Measurements from ENCODE around the gene ATCAY.
"Not testable (repeated sequence)": the region's sequence is repeated elsewhere in the genome, so short reads cannot be mapped to it uniquely, and the experiment has no call there.

The ATCAY gene

GRCh38 chr19:3882041-3882384 lies 1.5 kb downstream of the ATCAY start:
- no peaks in the 10 kb centered on the region for H3K36me3 ChIP-seq (ENCODE audit: insufficient read depth, low read length)
- no peaks in the 10 kb centered on the region for H3K9me3 ChIP-seq (ENCODE audit: low read length)
- H3K27ac ChIP-seq (ENCODE audit: low read depth, low read length): no peak overlapping the region
- peaks cover 0 to 38% of the 10 kb centered on the region in 2 donors for H3K27me3 ChIP-seq (ENCODE audit: control insufficient read depth in 1 of 2, insufficient read depth in 2 of 2, low read length in 2 of 2)
- no peaks in the 10 kb centered on the region for H3K4me1 ChIP-seq (ENCODE audit: insufficient read depth, low read length)
- no peak overlapping the region for H3K9ac ChIP-seq (ENCODE audit: low read length)
- no peak overlapping the region for H3K4me3 ChIP-seq (ENCODE audit: low read depth in 1 of 2, low read length in 2 of 2)

- Histone ChIP-seq H3K36me3 (ENCODE audit: insufficient read depth, low read length) (no peaks in the 10 kb centered on the region), H3K9me3 (ENCODE audit: low read length) (no peaks in the 10 kb centered on the region), H3K9ac (ENCODE audit: low read length) (no peak overlapping the region), H3K27me3 (ENCODE audit: control insufficient read depth in 1 of 2, insufficient read depth in 2 of 2, low read length in 2 of 2) (no peaks in the 10 kb centered on the region), H3K4me1 (ENCODE audit: insufficient read depth, low read length) (no peaks in the 10 kb centered on the region), H3K4me3 (ENCODE audit: low read depth in 1 of 2, low read length in 2 of 2) (no peak overlapping the region), H3K27ac (ENCODE audit: low read depth, low read length) (no peak overlapping the region)
These were observed 10.1 kb downstream of the ATCAY start for GRCh38 chr19:3890591-3890990.

- Histone ChIP-seq H3K4me1 (ENCODE audit: insufficient read depth, low read length) (no peaks in the 10 kb centered on the region), H3K9ac (ENCODE audit: low read length) (no peak overlapping the region), H3K27me3 (ENCODE audit: control insufficient read depth in 1 of 2, insufficient read depth in 2 of 2, low read length in 2 of 2) (no peaks in the 10 kb centered on the region), H3K9me3 (ENCODE audit: low read length) (no peaks in the 10 kb centered on the region), H3K4me3 (ENCODE audit: low read depth in 1 of 2, low read length in 2 of 2) (no peak overlapping the region), H3K27ac (ENCODE audit: low read depth, low read length) (no peak overlapping the region), H3K36me3 (ENCODE audit: insufficient read depth, low read length) (no peaks in the 10 kb centered on the region)
These were observed 13.2 kb downstream of the ATCAY start for GRCh38 chr19:3893509-3894179.

- not testable (repeated sequence) for H3K36me3 ChIP-seq (ENCODE audit: insufficient read depth, low read length); H3K4me1 ChIP-seq (ENCODE audit: insufficient read depth, low read length); H3K9ac ChIP-seq (ENCODE audit: low read length); H3K27me3 ChIP-seq (ENCODE audit: control insufficient read depth in 1 of 2, insufficient read depth in 2 of 2, low read length in 2 of 2); H3K27ac ChIP-seq (ENCODE audit: low read depth, low read length); H3K9me3 ChIP-seq (ENCODE audit: low read length); H3K4me3 ChIP-seq (ENCODE audit: low read depth in 1 of 2, low read length in 2 of 2)
These were observed 14.5 kb downstream of the ATCAY start for GRCh38 chr19:3894959-3895358.

GRCh38 chr19:3895788-3896187 lies 15.3 kb downstream of the ATCAY start:
- no peaks in the 10 kb centered on the region for H3K27me3 ChIP-seq (ENCODE audit: control insufficient read depth in 1 of 2, insufficient read depth in 2 of 2, low read length in 2 of 2)
- H3K9ac ChIP-seq (ENCODE audit: low read length): no peak overlapping the region
- no peak overlapping the region for H3K4me3 ChIP-seq (ENCODE audit: low read depth in 1 of 2, low read length in 2 of 2)
- no peaks in the 10 kb centered on the region for H3K9me3 ChIP-seq (ENCODE audit: low read length)
- no peak overlapping the region for H3K27ac ChIP-seq (ENCODE audit: low read depth, low read length)
- no peaks in the 10 kb centered on the region for H3K36me3 ChIP-seq (ENCODE audit: insufficient read depth, low read length)
- no peaks in the 10 kb centered on the region for H3K4me1 ChIP-seq (ENCODE audit: insufficient read depth, low read length)

GRCh38 chr19:3897936-3898335 lies 17.5 kb downstream of the ATCAY start:
- Histone ChIP-seq H3K9me3 (ENCODE audit: low read length) (no peaks in the 10 kb centered on the region), H3K27me3 (ENCODE audit: control insufficient read depth in 1 of 2, insufficient read depth in 2 of 2, low read length in 2 of 2) (no peaks in the 10 kb centered on the region), H3K4me3 (ENCODE audit: low read depth in 1 of 2, low read length in 2 of 2) (no peak overlapping the region), H3K4me1 (ENCODE audit: insufficient read depth, low read length) (no peaks in the 10 kb centered on the region), H3K9ac (ENCODE audit: low read length) (no peak overlapping the region), H3K27ac (ENCODE audit: low read depth, low read length) (no peak overlapping the region), H3K36me3 (ENCODE audit: insufficient read depth, low read length) (no peaks in the 10 kb centered on the region)

- Histone ChIP-seq H3K36me3 (ENCODE audit: insufficient read depth, low read length) (no peaks in the 10 kb centered on the region), H3K9ac (ENCODE audit: low read length) (no peak overlapping the region), H3K4me3 (ENCODE audit: low read depth in 1 of 2, low read length in 2 of 2) (no peak overlapping the region), H3K4me1 (ENCODE audit: insufficient read depth, low read length) (no peaks in the 10 kb centered on the region), H3K9me3 (ENCODE audit: low read length) (no peaks in the 10 kb centered on the region), H3K27ac (ENCODE audit: low read depth, low read length) (no peak overlapping the region), H3K27me3 (ENCODE audit: control insufficient read depth in 1 of 2, insufficient read depth in 2 of 2, low read length in 2 of 2) (no peaks in the 10 kb centered on the region)
These were observed 17.9 kb downstream of the ATCAY start for GRCh38 chr19:3898426-3898825.

- Histone ChIP-seq H3K4me1 (ENCODE audit: insufficient read depth, low read length) (no peaks in the 10 kb centered on the region), H3K9ac (ENCODE audit: low read length) (no peak overlapping the region), H3K27me3 (ENCODE audit: control insufficient read depth in 1 of 2, insufficient read depth in 2 of 2, low read length in 2 of 2) (no peaks in the 10 kb centered on the region), H3K36me3 (ENCODE audit: insufficient read depth, low read length) (no peaks in the 10 kb centered on the region), H3K27ac (ENCODE audit: low read depth, low read length) (no peak overlapping the region), H3K4me3 (ENCODE audit: low read depth in 1 of 2, low read length in 2 of 2) (no peak overlapping the region), H3K9me3 (ENCODE audit: low read length) (no peaks in the 10 kb centered on the region)
These were observed 19.2 kb downstream of the ATCAY start for GRCh38 chr19:3899531-3900294.

GRCh38 chr19:3902317-3902973 lies 22.0 kb downstream of the ATCAY start:
- Histone ChIP-seq H3K36me3 (ENCODE audit: insufficient read depth, low read length) (no peaks in the 10 kb centered on the region), H3K27me3 (ENCODE audit: control insufficient read depth in 1 of 2, insufficient read depth in 2 of 2, low read length in 2 of 2) (no peaks in the 10 kb centered on the region), H3K4me3 (ENCODE audit: low read depth in 1 of 2, low read length in 2 of 2) (no peak overlapping the region), H3K9ac (ENCODE audit: low read length) (no peak overlapping the region), H3K27ac (ENCODE audit: low read depth, low read length) (no peak overlapping the region), H3K9me3 (ENCODE audit: low read length) (no peaks in the 10 kb centered on the region), H3K4me1 (ENCODE audit: insufficient read depth, low read length) (no peaks in the 10 kb centered on the region)

- H3K9ac ChIP-seq (ENCODE audit: low read length): no peak overlapping the region
- H3K27ac ChIP-seq (ENCODE audit: low read depth, low read length): no peak overlapping the region
- H3K27me3 ChIP-seq (ENCODE audit: control insufficient read depth in 1 of 2, insufficient read depth in 2 of 2, low read length in 2 of 2): no peaks in the 10 kb centered on the region
- H3K4me3 ChIP-seq (ENCODE audit: low read depth in 1 of 2, low read length in 2 of 2): no peak overlapping the region
- no peaks in the 10 kb centered on the region for H3K4me1 ChIP-seq (ENCODE audit: insufficient read depth, low read length)
- H3K9me3 ChIP-seq (ENCODE audit: low read length): no peaks in the 10 kb centered on the region
- no peaks in the 10 kb centered on the region for H3K36me3 ChIP-seq (ENCODE audit: insufficient read depth, low read length)
These were observed 23.7 kb downstream of the ATCAY start for GRCh38 chr19:3904233-3904632.

GRCh38 chr19:3907626-3908265 lies 27.3 kb downstream of the ATCAY start:
- Histone ChIP-seq H3K4me1 (ENCODE audit: insufficient read depth, low read length) (no peaks in the 10 kb centered on the region), H3K4me3 (ENCODE audit: low read depth in 1 of 2, low read length in 2 of 2) (no peak overlapping the region)

More at GRCh38 chr19:3907626-3908265, 27.3 kb downstream of the ATCAY start:
- H3K27ac ChIP-seq (ENCODE audit: low read depth, low read length): no peak overlapping the region
- H3K9ac ChIP-seq (ENCODE audit: low read length): no peak overlapping the region
- no peaks in the 10 kb centered on the region for H3K36me3 ChIP-seq (ENCODE audit: insufficient read depth, low read length)
- no peaks in the 10 kb centered on the region for H3K27me3 ChIP-seq (ENCODE audit: control insufficient read depth in 1 of 2, insufficient read depth in 2 of 2, low read length in 2 of 2)
- peaks cover 7% of the 10 kb centered on the region for H3K9me3 ChIP-seq (ENCODE audit: low read length)
